ENCODE measurements around the gene LRP5.

The LRP5 gene

DNA sequence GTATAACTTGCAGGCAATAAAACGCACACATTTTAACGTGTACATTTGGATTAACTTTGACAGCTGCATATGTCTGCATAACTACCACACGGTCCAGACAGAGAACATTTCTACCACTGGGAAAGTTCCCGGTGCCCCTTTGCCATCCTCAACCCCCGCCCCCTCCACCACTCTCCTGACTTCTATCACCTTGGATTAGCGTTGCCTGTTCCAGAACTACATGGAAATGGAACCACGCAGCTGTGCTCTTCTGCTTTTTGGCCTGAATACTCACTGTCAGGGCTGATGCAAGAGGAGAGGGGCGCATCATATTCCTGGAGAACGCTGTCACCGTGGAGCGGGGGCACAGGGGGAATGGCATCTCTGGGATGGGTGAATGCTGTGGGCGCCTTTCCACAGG lies 62.1 kb downstream of the LRP5 start:
- CTCF ChIA-PET = interaction anchor here (1.1 kb wide), 1 partner anchor 117 kb away, joined by 3 read pairs; no protein-coding TSS in a partner anchor
- H3K27ac Mint-ChIP-seq = no peak overlapping the region
- H3K4me1 Mint-ChIP-seq = peaks cover 19% of the 10 kb centered on the region
- no peak for DNase-seq
- H3K36me3 Mint-ChIP-seq = peaks cover 15% of the 10 kb centered on the region
- no peaks in the 10 kb centered on the region for H3K9me3 Mint-ChIP-seq
- H3K27me3 Mint-ChIP-seq = peaks cover 24% of the 10 kb centered on the region
- H3K4me3 Mint-ChIP-seq = no peak overlapping the region

DNA sequence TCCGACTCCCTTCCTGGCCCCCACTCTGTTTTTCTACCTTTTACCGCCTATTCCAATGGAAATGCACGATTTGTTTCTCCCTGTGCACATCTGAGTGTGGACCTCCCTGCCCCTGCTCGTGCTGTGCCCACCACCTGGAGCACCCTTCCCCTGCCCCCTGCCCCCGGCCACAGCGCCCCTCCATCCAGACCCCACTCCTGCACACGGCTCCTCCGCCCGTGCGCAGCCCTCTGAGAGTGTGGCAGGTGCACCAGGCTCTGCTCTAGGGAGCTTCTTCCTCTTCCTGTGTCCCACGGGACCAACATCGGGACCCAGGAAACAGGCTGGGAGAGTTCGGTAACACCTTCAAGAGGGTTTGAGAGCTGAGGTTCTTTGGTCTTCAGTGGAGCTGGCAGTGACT lies 62.9 kb downstream of the LRP5 start:
- no peak for DNase-seq
- Mint-ChIP-seq H3K36me3 (peaks cover 16% of the 10 kb centered on the region), H3K27ac (no peak overlapping the region), H3K4me3 (no peak overlapping the region), H3K27me3 (peaks cover 24% of the 10 kb centered on the region), H3K4me1 (peaks cover 27% of the 10 kb centered on the region), H3K9me3 (no peaks in the 10 kb centered on the region)
- CTCF ChIA-PET = interaction anchor here (1.1 kb wide), 1 partner anchor 118 kb away, joined by 3 read pairs; no protein-coding TSS in a partner anchor

GRCh38 chr11:68375766-68376165 lies 63.4 kb downstream of the LRP5 start:
- no peak for DNase-seq
- CTCF ChIA-PET = no interaction called here
- no peaks in the 10 kb centered on the region for H3K9me3 Mint-ChIP-seq
- H3K4me3 Mint-ChIP-seq = no peak overlapping the region
- peak overlapping the region; percentile 33 for H3K27ac Mint-ChIP-seq
- H3K4me1 Mint-ChIP-seq = peaks cover 27% of the 10 kb centered on the region
- peaks cover 24% of the 10 kb centered on the region for H3K27me3 Mint-ChIP-seq
- H3K36me3 Mint-ChIP-seq = peaks cover 17% of the 10 kb centered on the region

GRCh38 chr11:68377389-68377795 lies 65.0 kb downstream of the LRP5 start:
- H3K4me1 Mint-ChIP-seq = peaks cover 39% of the 10 kb centered on the region
- H3K36me3 Mint-ChIP-seq = peaks cover 8% of the 10 kb centered on the region
- H3K27ac Mint-ChIP-seq = no peak overlapping the region
- no peak for DNase-seq
- H3K9me3 Mint-ChIP-seq = no peaks in the 10 kb centered on the region
- H3K4me3 Mint-ChIP-seq = no peak overlapping the region
- CTCF ChIA-PET = no interaction called here
- H3K27me3 Mint-ChIP-seq = peaks cover 19% of the 10 kb centered on the region

GRCh38 chr11:68379206-68379605 lies 66.8 kb downstream of the LRP5 start:
- no peak for DNase-seq
- H3K27me3 Mint-ChIP-seq = peaks cover 4% of the 10 kb centered on the region
- H3K9me3 Mint-ChIP-seq = no peaks in the 10 kb centered on the region
- CTCF ChIA-PET = no interaction called here
- H3K27ac Mint-ChIP-seq = peak overlapping the region; percentile 93
- H3K4me1 Mint-ChIP-seq = peaks cover 50% of the 10 kb centered on the region
- peaks cover 6% of the 10 kb centered on the region for H3K36me3 Mint-ChIP-seq
- no peak overlapping the region for H3K4me3 Mint-ChIP-seq

DNA sequence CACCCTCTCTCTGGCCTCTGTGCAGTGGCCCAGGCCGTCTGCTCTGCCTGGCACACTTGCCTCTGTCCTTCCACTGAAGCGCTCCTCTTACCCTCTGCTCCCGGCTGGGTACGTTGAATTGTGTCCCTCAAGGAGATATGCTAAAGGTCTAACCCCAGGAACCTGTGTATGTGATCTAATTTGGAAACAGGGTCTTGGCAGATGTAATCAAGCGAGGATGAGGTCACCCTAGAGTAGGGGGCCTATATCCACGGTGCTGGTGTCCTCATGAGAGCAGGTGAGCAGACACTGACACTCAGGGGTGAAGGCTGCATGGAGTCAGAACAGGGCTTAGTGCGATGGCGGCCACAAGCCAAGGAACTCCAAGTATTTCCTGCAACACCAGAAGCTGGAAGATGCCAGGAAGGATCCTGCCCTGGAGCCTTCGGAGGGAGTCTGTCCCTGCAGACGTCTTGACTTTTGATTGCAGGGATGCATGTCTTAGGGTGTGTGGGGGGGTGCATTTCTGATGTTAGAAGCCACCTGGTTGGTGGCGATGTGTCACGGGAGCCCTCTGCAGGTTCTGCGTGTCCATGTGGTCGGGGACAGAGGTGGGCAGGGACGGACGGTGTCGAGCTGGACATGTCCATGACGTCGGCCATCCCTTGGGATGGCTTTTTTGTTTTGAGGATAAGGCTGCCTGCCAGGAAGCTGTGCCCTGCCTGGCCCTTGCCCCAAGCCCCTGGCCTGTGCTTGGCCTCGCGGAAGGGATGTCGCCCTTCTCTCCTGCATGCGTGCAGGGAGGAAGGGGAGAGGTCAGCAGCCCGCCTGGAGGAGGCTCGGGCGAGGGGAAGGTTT lies 68.6 kb downstream of the LRP5 start:
- Mint-ChIP-seq H3K36me3 (peaks cover 2% of the 10 kb centered on the region), H3K4me1 (peaks cover 48% of the 10 kb centered on the region), H3K27me3 (no peaks in the 10 kb centered on the region), H3K4me3 (peak overlapping the region; percentile 60), H3K27ac (peak overlapping the region; percentile 93), H3K9me3 (no peaks in the 10 kb centered on the region)
- DNase-seq = no peak
- CTCF ChIA-PET = interaction anchor here (1.1 to 6.2 kb wide), 4 partner anchors 11 to 122 kb away, joined by 3 to 37 read pairs (median 19); no protein-coding TSS in a partner anchor

DNA sequence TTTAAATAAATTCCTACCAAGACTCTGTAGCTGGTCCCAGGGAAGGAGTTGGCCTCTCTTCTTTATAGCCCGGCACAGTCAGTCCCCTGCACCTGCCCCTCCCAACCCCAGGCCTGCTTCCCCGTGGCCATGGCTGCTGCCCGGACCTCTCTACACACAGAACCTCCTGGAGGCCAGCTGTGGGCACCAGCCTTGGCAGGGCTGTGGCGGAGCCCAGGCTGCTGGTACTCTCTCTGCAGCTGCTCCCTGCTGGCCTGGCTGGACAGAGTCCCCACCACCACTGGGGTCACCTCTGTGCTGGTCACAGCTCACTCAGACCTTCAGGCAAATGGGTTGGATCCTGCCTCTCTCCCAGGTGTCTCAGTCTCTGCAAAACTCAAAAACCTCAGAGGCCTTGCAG lies 69.3 kb downstream of the LRP5 start:
- no peak for DNase-seq
- Mint-ChIP-seq H3K9me3 (no peaks in the 10 kb centered on the region), H3K27me3 (no peaks in the 10 kb centered on the region), H3K4me1 (peaks cover 48% of the 10 kb centered on the region), H3K36me3 (peaks cover 2% of the 10 kb centered on the region), H3K4me3 (no peak overlapping the region), H3K27ac (peak overlapping the region; percentile 80)
- CTCF ChIA-PET = interaction anchor here (1.3 to 6.2 kb wide), 4 partner anchors 12 to 123 kb away, joined by 3 to 37 read pairs (median 20); no protein-coding TSS in a partner anchor

- H3K27me3 Mint-ChIP-seq = no peaks in the 10 kb centered on the region
- no peak for DNase-seq
- H3K4me1 Mint-ChIP-seq = peaks cover 48% of the 10 kb centered on the region
- CTCF ChIA-PET = interaction anchor here (1.0 to 6.2 kb wide), 9 partner anchors 10 to 131 kb away, joined by 3 to 37 read pairs (median 3); partner anchors contain the start of gene C11orf24
- H3K4me3 Mint-ChIP-seq = no peak overlapping the region
- H3K27ac Mint-ChIP-seq = peak overlapping the region; percentile 80
- H3K36me3 Mint-ChIP-seq = peaks cover 5% of the 10 kb centered on the region
- no peaks in the 10 kb centered on the region for H3K9me3 Mint-ChIP-seq
Observed at GRCh38 chr11:68382358-68382998, 70.1 kb downstream of the LRP5 start.

DNA sequence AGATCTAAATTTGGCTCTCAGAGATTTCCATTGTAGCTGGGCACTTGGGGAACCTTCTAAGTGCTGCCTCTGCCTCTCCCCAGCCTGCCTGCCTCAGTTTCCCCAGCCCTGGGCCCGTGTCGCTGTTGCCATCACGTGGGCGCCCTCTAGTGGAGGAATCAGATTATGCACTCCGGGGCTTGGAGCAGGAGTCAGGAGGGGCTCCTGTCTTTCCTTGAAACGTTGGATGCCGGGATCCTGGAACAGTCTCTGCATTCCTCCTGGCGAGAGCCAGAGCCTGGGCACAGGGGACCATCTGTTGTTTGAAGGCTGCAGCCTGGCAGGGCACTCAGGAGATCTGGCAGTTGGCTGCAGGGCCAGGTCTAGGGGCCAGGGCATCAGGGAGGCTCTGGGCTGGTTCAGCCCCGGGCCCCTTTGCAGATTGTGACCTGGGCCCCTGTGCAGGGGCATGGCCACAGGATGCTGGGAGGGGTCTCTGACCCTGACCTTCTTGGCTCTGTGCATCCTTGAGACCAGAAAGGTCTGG lies 71.6 kb downstream of the LRP5 start:
- no peaks in the 10 kb centered on the region for H3K27me3 Mint-ChIP-seq
- H3K9me3 Mint-ChIP-seq = no peaks in the 10 kb centered on the region
- peaks cover 47% of the 10 kb centered on the region for H3K4me1 Mint-ChIP-seq
- DNase-seq = peak; percentile 79
- no peak overlapping the region for H3K4me3 Mint-ChIP-seq
- H3K36me3 Mint-ChIP-seq = peaks cover 7% of the 10 kb centered on the region
- no peak overlapping the region for H3K27ac Mint-ChIP-seq
- CTCF ChIA-PET = interaction anchor here (0.6 to 6.2 kb wide), 10 partner anchors 8 to 700 kb away, joined by 3 to 37 read pairs (median 3); partner anchors contain the start of gene C11orf24

- Mint-ChIP-seq H3K9me3 (no peaks in the 10 kb centered on the region), H3K36me3 (peaks cover 7% of the 10 kb centered on the region), H3K27me3 (no peaks in the 10 kb centered on the region), H3K4me1 (peaks cover 41% of the 10 kb centered on the region), H3K4me3 (no peak overlapping the region), H3K27ac (no peak overlapping the region)
- CTCF ChIA-PET = interaction anchor here (0.6 to 6.2 kb wide), 4 partner anchors 27 to 700 kb away, joined by 3 to 37 read pairs (median 3); no protein-coding TSS in a partner anchor
- no peak for DNase-seq
Observed at GRCh38 chr11:68384530-68385081, 72.2 kb downstream of the LRP5 start.

- no peak for DNase-seq
- CTCF ChIA-PET = interaction anchor here (1.0 to 6.2 kb wide), 2 partner anchors 27 to 127 kb away, joined by 3 to 37 read pairs; no protein-coding TSS in a partner anchor
- peaks cover 7% of the 10 kb centered on the region for H3K36me3 Mint-ChIP-seq
- peaks cover 36% of the 10 kb centered on the region for H3K4me1 Mint-ChIP-seq
- no peaks in the 10 kb centered on the region for H3K9me3 Mint-ChIP-seq
- H3K4me3 Mint-ChIP-seq = no peak overlapping the region
- no peak overlapping the region for H3K27ac Mint-ChIP-seq
- H3K27me3 Mint-ChIP-seq = no peaks in the 10 kb centered on the region
Observed at GRCh38 chr11:68385128-68385527, 72.7 kb downstream of the LRP5 start.

DNA sequence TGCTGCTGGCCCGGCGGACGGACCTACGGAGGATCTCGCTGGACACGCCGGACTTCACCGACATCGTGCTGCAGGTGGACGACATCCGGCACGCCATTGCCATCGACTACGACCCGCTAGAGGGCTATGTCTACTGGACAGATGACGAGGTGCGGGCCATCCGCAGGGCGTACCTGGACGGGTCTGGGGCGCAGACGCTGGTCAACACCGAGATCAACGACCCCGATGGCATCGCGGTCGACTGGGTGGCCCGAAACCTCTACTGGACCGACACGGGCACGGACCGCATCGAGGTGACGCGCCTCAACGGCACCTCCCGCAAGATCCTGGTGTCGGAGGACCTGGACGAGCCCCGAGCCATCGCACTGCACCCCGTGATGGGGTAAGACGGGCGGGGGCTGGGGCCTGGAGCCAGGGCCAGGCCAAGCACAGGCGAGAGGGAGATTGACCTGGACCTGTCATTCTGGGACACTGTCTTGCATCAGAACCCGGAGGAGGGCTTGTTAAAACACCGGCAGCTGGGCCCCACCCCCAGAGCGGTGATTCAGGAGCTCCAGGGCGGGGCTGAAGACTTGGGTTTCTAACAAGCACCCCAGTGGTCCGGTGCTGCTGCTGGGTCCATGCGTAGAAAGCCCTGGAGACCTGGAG lies 74.1 kb downstream of the LRP5 start:
- no peaks in the 10 kb centered on the region for H3K27me3 Mint-ChIP-seq
- H3K9me3 Mint-ChIP-seq = no peaks in the 10 kb centered on the region
- H3K4me3 Mint-ChIP-seq = no peak overlapping the region
- no peak for DNase-seq
- peaks cover 11% of the 10 kb centered on the region for H3K36me3 Mint-ChIP-seq
- CTCF ChIA-PET = interaction anchor here (6.2 kb wide), 1 partner anchor 128 kb away, joined by 37 read pairs; no protein-coding TSS in a partner anchor
- no peak overlapping the region for H3K27ac Mint-ChIP-seq
- H3K4me1 Mint-ChIP-seq = peaks cover 23% of the 10 kb centered on the region

DNA sequence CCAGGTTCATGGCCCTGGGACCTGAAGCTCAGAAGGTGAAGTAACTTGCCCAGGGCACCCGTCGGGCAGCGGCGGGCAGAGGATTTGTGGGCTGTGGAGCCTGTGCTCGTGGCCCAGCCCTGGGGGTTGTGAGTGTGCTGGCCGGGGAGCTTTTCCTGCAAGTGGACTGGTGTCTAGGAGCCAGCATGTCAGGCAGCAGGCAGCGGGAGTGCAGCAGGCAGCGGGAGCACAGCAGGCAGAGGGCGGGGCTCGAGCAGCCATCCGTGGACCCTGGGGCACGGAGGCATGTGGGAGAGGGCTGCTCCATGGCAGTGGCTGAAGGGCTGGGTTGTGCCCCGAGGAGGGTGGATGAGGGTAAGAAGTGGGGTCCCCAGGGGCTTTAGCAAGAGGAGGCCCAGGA lies 75.4 kb downstream of the LRP5 start:
- Mint-ChIP-seq H3K36me3 (peaks cover 11% of the 10 kb centered on the region), H3K4me3 (no peak overlapping the region), H3K27ac (no peak overlapping the region), H3K4me1 (peaks cover 10% of the 10 kb centered on the region), H3K27me3 (no peaks in the 10 kb centered on the region), H3K9me3 (no peaks in the 10 kb centered on the region)
- CTCF ChIA-PET = interaction anchor here (0.8 to 1.2 kb wide), 2 partner anchors 117 to 130 kb away, joined by 3 read pairs; no protein-coding TSS in a partner anchor
- no peak for DNase-seq
